UCSD-AML1 (cell line): ENCODE measurements around the gene GIT1.
A peak's percentile ranks its signal among the peaks of the same experiment; 100 is the strongest.

Experiments used
- DNase-seq: peaks from one replicate; lab custom pipeline; 2025; ENCODE audit not compliant: unreplicated experiment; lab: John Stamatoyannopoulos, UW

Gene GIT1

DNA sequence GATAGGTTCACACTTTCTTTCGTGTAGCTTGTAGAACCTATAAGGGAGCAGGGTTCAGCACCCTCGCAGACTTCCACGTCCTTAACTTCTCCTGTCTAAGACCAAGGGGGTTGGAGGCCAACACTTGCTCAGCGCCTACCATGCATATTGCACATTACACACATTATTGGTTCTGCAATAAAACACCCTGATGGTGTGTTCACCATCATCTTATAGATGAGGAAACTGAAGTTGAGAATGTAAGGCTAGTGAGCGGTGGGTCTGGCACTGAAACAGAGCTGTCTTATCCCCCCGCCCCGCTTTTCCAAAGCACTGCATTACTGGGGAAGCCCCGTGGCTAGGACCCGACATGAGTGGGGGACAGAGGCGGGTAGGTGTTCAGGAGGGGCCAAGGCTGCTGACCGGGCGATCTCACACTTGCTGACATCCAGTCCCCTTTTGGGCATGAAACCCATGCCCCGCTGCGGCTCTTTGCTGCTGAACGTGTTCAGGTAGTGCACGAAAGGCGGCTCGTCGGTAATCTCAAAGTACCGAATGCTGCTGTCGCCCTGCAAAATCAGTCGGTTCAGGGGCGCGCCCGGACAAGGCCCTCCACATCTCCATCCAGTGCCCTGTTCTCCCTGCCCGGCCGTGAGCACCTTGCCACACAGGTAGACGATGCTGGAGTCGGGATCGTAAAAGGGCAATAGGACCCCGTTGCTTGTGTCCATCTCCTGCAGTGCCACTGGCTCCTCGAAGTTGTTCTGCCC lies 27.0 kb upstream of the GIT1 start:
- DNase-seq = no peak

GRCh38 chr17:29615492-29616299 lies 26.2 kb upstream of the GIT1 start:
- peak; percentile 92 for DNase-seq

- DNase-seq = peak; percentile 74
These were observed 25.6 kb upstream of the GIT1 start for GRCh38 chr17:29615048-29615385.

DNA sequence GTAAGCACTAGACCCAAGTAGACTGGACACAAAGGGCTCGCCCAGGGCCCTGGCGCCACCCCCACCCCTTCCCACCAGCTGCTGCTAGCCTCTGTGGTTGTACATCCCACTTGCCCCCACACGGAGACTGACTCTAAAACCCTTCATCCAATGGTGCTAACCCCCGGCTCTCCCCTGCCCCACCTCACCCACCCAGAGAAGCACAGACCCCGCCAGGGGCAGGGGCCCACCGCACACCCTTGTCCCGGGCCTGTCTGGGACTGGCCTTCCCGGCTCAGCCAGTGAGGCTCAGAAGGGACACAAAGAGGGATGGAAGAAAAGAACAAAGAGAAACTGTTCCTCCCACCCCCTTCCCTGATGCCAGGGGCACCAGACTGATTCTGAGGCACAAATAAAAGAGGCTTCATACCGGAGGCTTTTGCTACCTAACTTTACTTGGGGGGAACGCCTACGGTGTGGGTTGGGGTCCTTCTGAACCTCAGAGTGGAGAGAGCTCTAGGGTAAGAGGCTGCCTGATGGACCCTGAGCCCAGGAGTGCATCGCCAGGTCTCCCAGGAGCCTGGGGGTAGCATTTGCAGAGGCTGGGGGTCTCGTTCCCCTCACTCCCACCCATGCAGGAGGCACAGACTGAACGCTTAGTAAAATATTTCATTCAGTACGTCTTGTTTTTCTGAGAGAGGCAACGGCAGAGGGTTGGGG lies 25.1 kb upstream of the GIT1 start:
- no peak for DNase-seq

GRCh38 chr17:29613856-29614255 lies 24.4 kb upstream of the GIT1 start:
- no peak for DNase-seq

DNA sequence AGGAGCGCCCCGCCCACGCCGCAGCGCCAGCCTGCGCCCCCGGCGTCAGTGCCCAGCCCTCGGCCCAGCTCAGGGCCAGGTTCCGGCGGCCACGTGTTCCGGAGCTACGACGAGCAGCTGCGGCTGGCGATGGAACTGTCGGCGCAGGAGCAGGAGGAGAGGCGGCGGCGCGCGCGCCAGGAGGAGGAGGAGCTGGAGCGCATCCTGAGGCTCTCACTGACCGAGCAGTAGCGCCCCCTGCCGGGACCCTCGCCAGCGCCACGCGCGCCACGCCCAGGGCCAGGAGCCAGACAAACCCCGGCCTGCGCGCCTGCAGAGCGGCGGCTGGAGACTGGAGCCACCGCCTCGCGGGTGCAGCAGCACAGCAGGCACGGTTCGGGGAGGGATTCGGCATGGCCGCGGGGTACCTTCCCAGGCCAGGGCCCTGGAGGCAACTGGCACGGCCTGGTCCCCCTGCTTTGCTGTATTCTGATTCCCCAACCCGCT lies 23.9 kb upstream of the GIT1 start:
- peak; percentile 89 for DNase-seq

DNA sequence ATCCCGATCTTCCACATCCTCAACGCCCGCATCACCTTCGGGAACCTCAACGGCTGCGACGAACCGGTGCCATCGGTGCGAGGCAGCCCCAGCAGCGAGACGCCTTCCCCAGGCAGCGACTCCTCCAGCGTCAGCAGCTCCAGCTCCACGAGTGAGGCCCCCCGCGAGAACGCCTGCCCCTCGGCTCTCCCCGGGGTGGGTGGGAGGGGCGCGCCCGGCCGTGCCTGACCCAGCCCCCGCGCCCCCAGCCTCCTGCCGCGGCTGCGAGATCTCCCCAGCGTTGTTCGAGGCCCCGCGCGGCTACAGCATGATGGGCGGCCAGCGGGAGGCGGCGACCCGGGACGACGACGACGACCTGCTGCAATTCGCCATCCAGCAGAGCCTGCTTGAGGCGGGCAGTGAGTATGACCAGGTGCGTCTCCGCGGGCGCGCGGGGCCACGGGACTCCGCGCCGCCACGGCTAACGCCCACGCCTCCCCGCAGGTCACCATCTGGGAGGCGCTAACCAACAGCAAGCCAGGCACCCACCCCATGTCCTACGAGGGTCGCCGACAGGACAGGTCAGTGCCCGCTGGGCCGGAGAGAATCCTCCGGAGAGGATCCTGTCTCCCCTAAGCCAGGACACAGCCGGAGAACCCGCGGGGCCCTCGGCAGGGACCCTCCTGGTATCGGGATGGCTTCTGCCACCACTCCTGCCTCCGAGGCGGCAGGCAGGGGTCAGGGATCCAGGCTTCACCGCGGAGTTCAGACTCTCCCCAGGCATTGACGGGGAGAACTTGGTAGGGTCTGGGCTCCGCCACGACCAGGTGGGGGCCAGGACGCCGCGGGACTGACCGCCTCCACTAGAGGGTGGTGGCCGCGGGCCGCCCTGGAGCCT lies 23.2 kb upstream of the GIT1 start:
- DNase-seq = no peak

DNA sequence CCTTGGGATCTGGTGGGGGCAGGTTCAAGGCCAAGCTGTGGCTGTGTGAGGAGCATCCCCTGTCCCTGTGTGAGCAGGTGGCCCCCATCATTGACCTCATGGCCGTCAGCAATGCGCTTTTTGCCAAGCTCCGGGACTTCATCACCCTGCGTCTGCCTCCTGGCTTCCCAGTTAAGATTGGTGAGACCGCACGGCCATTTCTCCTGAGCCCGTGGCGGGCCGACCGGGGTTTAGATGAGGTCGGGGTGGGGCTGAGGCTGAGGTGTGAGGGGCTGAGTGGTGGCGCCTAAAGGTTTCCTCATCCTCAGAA lies 22.6 kb upstream of the GIT1 start:
- no peak for DNase-seq

DNA sequence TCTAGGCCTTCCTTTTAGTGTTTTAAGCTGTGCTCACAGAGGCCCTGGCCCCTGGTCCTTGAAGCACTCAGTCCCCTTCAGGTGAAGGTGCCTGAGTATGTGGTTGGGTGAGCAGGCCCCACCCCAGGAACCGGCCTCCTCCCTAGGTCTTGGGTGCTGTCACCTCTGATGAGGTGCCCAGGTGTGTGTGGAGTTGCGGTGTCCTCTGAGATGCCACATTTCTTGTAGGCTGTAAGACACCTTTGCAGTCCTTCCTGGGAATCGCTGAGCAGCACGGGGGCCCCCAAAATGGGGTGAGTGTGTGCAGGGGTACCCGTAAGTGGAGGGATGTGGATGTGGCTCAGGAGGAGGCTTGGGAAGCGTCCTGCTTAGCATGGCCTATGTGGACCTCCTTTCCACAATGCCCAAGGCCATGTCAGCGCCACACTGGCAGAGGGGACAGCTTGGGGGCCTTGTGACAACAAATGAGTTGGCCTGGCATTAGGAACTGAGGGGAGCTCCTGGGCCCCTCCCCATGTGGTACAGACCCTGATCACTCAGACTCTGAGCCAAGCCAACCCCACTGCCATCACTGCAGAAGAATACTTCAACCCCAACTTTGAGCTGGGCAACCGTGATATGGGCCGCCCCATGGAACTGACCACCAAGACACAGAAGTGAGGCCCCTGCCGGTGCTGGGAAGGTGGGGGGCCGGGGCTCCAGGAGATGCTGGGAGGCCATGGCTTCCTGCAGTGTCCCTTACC lies 22.1 kb upstream of the GIT1 start:
- no peak for DNase-seq

- DNase-seq = no peak
These were observed 20.9 kb upstream of the GIT1 start for GRCh38 chr17:29610395-29610794.

- DNase-seq = no peak
These were observed 19.5 kb upstream of the GIT1 start for GRCh38 chr17:29608986-29609385.

GRCh38 chr17:29607557-29608195 lies 18.2 kb upstream of the GIT1 start:
- no peak for DNase-seq

GRCh38 chr17:29603109-29603674 lies 13.7 kb upstream of the GIT1 start:
- DNase-seq = no peak

DNA sequence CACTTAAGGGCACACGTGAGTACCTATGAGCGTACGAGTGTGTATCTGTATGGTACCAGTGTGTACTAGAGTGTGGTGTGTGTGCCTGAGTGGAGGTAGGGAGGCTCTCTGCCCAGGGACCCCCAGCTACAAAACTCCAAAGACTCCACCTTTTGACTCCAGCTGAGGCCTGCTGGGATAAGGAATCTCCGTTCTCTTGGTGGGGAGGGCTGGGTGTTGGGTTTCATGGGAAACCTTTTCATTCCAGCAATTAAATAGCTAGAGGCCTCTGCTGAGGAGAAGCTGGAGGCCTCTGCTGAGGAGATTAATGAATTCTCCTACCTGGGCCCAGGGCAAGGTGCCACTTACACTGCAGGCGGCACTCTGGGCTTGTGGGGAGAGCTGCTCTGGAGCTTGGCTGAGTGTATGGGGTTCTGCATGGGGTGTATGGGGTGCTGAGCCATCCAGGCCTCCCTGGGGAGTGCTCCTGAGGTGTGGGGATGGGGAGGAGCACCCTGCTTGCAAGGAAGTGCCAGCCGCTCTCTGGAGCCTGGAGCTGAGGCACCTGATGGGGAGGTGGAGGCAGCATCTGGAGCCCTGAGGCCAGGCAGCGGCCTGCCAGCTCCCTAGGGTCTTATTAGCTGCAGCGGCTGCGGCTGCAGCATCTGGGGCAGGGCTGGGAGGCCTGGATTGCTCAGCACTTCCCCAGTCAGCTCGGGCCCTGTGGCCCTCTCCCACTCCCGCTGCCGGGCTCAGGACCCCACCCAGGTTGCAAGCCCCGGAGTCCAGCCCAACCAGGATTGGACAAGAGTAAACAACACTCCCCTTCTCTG lies 8.1 kb upstream of the GIT1 start:
- DNase-seq = no peak

- DNase-seq = no peak
These were observed 7.4 kb upstream of the GIT1 start for GRCh38 chr17:29596811-29597210.

DNA sequence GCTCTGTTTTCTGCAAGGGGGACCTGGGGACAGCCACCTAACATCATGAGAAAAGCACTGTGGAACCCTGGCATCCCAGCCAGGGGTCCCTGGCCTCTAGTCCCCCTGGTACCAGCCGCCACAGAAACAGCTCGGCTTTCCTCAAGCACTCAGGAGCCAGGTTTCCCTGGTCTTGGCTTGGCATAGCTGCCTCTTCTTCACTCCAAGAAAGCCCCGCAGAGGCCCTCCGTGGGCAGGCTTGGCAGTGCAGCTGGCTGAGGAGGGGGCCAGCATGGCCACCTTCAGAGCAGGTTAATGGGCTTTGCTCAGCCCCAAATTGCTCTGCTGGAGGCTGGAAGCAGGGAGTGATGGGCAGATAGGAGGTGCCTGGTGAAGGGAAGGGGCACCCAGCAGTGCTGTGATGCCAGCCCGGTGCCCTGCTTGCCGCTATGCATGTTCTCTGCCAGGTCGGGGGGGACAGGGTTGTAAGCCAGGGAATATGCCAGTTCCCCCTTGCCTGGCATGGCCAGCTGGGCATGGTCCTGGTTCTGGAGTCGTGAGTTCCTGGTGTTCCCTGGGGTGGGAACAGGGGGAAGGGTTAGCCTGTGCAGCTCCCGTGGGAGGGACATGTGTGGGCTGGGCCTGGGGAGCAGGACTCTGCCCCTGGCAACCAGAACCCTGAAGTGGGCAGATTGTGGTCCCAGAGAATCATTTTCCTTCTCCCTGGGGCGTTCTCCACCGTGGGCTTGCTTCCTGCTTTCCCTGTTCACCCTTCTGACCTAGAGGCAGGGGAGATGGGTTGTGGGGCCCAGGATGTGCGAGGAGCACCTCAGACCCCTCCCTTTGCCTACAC lies 6.7 kb upstream of the GIT1 start:
- DNase-seq = no peak

DNA sequence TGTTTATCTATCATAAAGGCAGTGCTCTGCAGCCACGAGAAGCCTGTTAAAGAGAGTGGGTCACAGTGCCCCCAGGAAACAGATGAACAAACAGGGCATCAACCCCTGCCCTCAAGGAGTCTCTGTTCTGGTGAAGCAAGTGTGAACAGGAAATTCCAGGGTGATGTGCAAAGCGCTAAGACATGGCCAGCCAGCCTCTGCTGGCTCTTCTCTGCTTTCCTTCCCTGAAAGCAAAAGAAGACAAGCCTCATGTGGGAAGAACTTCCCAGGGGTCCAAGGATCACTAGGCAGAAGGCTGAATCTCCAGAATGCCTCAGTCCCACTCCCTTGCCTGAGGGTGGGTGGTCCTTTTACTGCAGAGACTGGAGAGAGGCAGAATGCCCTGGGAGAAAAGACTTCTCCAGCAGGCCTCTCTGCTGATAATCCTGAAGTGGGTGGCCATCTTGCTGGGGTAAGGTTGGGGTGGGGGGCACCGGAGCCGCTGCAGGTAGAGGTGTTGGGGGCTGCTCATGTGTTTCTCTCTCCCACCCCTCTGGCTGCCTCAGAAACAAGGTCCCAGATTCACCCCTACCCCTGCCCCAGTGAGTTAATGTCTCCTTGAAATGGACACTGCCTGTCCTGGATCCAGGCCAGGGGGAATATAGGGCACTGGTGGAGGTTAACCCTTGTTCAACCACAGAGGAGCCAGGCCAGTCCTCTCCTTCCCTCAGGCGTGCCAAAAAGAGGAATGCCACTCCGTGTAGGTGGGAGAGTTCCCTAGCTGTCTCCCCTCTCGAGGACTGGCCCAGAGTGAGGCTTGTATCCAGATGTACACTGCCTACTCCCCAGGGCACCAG lies 5.9 kb upstream of the GIT1 start:
- DNase-seq = no peak
